Thoracic aorta endothelial cell (primary cell): ENCODE results near the gene DCDC2B. TPM values are rescaled to one million over a fixed set of nuclear protein-coding genes. Genes with fewer than 3 reads are reported as not detected.

ENCODE experiments used
- total RNA-seq: library from RNA; depleted of rRNA; stranded (reverse); fragments of >200 nt; gene quantifications from 2 replicates; pipeline ENCODE4 v1.2.3, GENCODE V29; 2012

The DCDC2B gene
- total RNA-seq = not detected in 2 replicates

GRCh38 chr1:32208891-32209328, at the start of gene DCDC2B:
DCDC2B (plus strand) TSS chr1:32209089; CDS start chr1:32209094, 5 bp downstream.

GRCh38 chr1:32179443-32180185, 29.3 kb upstream of the DCDC2B start, which contains the start of gene TXLNA:
TXLNA (plus strand) TSS chr1:32179675; CDS start chr1:32180346, 671 bp downstream.

GRCh38 chr1:32200226-32201010, 8.5 kb upstream of the DCDC2B start, which contains the start of gene CCDC28B:
CCDC28B (plus strand) TSS chr1:32200595; CDS start chr1:32201936, 1,341 bp downstream.

DNA sequence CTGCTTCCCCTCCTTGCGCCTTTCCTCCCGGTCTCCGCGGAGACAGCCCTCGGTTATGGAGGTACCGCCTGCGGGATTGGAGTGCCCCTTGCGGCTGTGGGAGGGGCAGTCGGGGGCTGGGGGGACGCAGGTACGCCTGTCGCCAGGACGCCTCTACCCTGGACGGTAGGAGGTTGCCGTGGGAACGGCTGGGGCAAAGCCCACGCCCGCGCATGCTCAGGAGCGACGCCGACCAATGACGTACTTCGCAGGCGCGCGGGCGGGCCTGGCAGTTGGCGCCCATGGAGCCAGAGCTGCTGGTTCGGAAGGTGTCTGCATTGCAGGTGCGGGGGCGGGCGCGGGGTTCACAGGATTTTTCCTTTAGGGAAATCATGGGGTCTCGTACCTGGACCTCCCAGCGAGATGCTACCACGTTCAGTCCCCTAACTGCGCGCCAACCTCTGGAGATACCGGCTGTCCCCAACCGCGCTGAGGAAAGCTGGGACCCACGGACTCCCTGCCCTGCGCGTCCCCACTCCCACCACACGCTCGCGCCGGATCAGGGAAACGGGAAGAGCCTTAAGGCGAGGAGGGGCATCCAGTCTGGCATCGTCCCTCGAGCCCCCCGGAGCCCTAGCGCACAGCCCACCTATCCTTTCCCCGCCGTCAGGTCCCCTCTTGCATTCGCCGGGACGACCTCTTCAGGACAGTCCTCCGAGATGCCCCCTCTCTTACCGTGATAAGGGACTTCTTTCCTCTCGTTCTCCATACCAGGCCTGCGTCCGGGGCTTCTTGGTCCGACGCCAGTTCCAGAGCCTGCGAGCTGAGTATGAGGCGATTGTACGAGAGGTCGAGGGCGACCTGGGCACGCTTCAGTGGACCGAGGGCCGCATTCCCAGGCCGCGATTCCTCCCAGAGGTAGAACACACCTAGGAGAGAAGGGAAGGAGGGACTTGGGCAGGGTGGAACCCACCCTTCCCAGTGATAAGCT, 3.2 kb upstream of the DCDC2B start, which contains the start of gene IQCC:
Gene IQCC, plus strand, starts transcription at position 271 of the 970 bp plus-strand sequence. Its CDS starts 11 bp downstream, at position 282.

DNA sequence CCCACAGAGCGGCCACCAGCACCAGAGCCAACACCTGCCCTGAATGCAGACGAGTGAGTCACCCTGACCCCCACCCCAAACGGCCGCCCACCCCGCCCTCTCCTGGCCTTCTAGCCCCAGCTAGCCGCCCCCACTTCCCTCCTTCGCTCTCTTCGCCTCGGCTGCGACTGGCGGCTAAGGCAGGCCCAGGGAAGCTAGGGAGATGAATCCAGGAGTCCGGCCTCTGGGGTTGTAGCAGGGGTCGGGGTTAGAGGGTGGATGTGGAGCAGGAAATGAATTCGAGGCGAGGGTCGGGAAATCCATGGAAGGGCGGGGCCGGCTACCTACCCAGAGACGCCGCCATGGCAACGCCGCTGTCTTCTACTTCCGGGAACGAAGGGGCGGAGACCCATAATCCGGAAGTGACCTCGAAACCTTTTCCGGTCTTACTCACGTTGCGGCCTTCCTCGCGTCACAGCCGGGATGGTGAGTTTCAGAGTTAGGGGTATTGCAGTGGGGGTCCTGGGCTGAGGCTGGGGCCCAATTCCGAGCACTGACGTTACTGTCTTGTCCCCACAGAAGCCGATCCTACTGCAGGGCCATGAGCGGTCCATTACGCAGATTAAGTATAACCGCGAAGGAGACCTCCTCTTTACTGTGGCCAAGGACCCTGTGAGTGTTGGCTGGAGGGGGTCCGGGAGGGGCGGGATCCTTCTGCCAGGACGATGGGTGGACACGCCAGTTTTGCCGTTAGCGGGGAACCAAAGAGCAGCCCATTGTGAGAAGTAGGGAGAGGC, 13.3 kb downstream of the DCDC2B start, which contains the start of the genes EIF3I and TMEM234:
Gene EIF3I, plus strand, starts transcription at position 428 of the 776 bp plus-strand sequence. Its CDS starts 35 bp downstream, at position 463.
Gene TMEM234, minus strand, starts transcription at position 374 of the 776 bp plus-strand sequence. Its CDS starts 31 bp downstream, at position 343.

DNA sequence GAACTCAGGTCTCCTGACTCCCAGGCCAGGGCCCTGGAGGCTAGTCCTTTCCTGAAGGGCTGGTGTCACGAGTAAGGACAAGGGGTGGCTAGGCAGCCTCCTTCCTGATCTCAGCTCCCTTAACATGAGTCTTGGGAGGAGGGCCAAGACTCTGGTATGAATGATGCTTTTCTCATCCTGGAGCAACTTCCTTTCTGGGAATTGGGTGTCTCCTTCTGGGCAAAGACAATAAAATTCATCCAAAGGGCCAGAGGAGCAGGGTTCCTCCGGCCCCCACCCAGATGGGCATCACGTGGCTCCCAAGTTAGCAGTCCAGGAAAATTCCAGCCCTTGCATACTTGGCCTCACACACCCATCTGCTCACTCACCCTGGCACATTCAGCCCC, 38.0 kb downstream of the DCDC2B start, which contains the start of gene FAM167B:
Gene FAM167B, plus strand, starts transcription at position 335 of the 386 bp plus-strand sequence. CDS start 200 bp downstream, outside the sequence.

DNA sequence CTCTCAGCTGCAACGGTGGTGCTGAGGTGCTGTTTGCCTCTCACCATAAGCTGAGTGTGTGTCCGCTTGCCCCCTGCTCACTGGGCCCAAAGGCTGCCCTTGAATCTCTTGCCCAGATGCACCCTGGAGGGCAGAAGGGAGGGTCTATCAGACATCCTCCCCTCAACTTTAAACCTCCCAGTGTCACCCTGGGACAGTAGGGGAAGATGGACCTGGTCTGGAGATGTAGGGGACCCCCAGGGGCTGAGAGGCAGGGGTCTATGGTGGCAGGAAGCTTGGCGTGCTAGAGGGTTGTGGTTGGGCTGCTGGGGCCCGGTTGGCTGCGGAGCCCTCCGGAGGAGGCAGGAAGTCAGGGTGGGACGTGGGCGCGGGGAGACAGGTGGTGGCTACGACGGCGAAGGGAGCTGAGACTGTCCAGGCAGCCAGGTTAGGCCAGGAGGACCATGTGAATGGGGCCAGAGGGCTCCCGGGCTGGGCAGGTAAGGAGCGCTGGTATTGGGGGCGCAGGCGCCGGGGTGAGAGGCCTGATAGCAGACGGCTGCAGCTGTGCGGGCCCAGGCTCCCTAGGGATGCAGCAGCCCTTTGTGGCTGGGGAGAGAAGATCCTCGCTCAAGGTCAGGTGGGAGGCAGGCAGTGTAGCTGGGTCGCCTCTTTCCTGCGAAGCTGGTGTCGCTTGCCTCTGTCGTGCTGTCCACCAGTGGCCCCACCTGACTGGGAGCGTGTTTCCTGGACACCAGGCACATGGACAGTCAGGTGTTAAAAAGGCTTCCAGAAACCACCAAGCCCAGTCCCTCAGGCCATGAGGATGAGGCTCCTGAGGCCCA, 42.2 kb downstream of the DCDC2B start, which contains the start of gene LCK:
Gene LCK, plus strand, starts transcription at position 373 of the 824 bp plus-strand sequence. CDS start 23,065 bp downstream, outside the sequence.

Other genes with a start within 250 kb of the DCDC2B start
- gene KHDRBS1, start 195.2 kb upstream of the DCDC2B start, total RNA-seq = 117 and 141 TPM in 2 replicates
- gene TMEM39B, start 136.2 kb upstream of the DCDC2B start, total RNA-seq = 15.6 and 19.7 TPM in 2 replicates
- gene KPNA6, start 101.0 kb upstream of the DCDC2B start, total RNA-seq = 74.9 and 87.3 TPM in 2 replicates
- gene TXLNA, start 29.4 kb upstream of the DCDC2B start, total RNA-seq = 75.5 and 81.6 TPM in 2 replicates
- 10.0 and 11.8 TPM in 2 replicates for gene CCDC28B, start 8.5 kb upstream of the DCDC2B start, total RNA-seq
- 1.1 and 1.9 TPM in 2 replicates for gene IQCC, start 3.4 kb upstream of the DCDC2B start, total RNA-seq
- gene TMEM234, start 13.3 kb downstream of the DCDC2B start, total RNA-seq = 12.1 and 12.9 TPM in 2 replicates
- gene EIF3I, start 13.3 kb downstream of the DCDC2B start, total RNA-seq = 297 and 307 TPM in 2 replicates
- 0.93 and 3.3 TPM in 2 replicates for gene FAM167B, start 38.1 kb downstream of the DCDC2B start, total RNA-seq
- gene LCK, start 42.2 kb downstream of the DCDC2B start, total RNA-seq = 0.13 TPM in 1 of 2 replicates, not detected in the other
- 110 and 122 TPM in 2 replicates for gene HDAC1, start 83.0 kb downstream of the DCDC2B start, total RNA-seq
- 118 and 121 TPM in 2 replicates for gene MARCKSL1, start 127.1 kb downstream of the DCDC2B start, total RNA-seq
- 1.1 and 1.5 TPM in 2 replicates for gene FAM229A, start 153.4 kb downstream of the DCDC2B start, total RNA-seq
- 0.27 and 0.65 TPM in 2 replicates for gene TSSK3, start 153.4 kb downstream of the DCDC2B start, total RNA-seq
- 50.7 and 50.8 TPM in 2 replicates for gene BSDC1, start 185.4 kb downstream of the DCDC2B start, total RNA-seq